ENCODE results near the gene TEKT5. TPM values are rescaled to one million over a fixed set of nuclear protein-coding genes. Genes with fewer than 3 reads are reported as not detected.
"Not testable (repeated sequence)": the region's sequence is repeated elsewhere in the genome, so short reads cannot be mapped to it uniquely, and the experiment has no call there.

The TEKT5 gene
- total RNA-seq, 3 donors from 2014 or later: not detected

DNA sequence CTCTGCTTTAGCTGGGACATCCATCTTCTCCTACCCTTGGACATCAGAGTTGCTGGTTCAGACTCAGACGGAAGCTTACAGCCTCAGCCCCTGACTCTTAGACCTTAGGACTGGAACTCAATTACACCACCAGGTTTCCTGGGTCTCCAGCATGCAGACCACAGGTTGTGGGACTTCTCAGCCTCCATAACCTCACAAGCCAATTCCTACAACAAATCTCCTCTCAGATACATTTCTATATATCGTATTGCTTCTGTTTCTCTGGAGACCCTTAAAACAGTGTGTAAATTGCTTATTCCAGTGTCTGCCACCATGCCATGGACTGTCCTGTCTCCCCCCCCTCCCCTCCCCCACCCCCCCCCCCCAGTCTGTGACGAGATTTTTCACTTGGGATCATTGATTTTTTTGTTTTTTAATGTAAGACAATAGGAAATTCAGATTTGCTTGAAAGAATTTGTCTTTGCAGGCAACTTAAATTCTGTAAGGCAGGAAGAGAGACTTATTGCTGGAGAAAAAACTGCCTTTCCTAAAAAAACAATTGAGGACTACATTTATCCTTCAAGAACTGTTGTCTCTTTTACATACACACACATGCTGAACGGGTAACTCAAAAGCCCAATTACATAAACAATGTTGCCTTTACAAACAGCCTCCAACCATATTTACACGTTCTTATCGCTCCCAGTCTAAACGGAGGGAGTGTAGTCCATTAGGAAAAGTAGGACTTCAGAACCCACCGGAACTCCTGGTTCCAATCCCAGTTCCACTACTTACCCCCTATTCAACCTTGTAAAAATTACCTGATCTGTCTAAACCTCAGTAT is 39.9 kb downstream of the TEKT5 start:
- TF ChIP-seq POLR2A (IDR thresholded peaks at IDR 0.05): no peak
- TF ChIP-seq, protein P1, sequence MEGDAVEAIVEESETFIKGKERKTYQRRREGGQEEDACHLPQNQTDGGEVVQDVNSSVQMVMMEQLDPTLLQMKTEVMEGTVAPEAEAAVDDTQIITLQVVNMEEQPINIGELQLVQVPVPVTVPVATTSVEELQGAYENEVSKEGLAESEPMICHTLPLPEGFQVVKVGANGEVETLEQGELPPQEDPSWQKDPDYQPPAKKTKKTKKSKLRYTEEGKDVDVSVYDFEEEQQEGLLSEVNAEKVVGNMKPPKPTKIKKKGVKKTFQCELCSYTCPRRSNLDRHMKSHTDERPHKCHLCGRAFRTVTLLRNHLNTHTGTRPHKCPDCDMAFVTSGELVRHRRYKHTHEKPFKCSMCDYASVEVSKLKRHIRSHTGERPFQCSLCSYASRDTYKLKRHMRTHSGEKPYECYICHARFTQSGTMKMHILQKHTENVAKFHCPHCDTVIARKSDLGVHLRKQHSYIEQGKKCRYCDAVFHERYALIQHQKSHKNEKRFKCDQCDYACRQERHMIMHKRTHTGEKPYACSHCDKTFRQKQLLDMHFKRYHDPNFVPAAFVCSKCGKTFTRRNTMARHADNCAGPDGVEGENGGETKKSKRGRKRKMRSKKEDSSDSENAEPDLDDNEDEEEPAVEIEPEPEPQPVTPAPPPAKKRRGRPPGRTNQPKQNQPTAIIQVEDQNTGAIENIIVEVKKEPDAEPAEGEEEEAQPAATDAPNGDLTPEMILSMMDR (IDR thresholded peaks at IDR 0.05): no peak
- no peak for TF ChIP-seq POLR2AphosphoS5 (IDR thresholded peaks at IDR 0.05)
- no peak for DNase-seq (ENCODE audit: low spot score in 2 of 2)
- no peak overlapping the region for H3K4me3 ChIP-seq
- no peaks in the 10 kb centered on the region for H3K36me3 ChIP-seq
- intact Hi-C loops (cut with DNase I; ENCODE audit: low total_unique reads): no loop called here
- H3K9me3 ChIP-seq: no peaks in the 10 kb centered on the region
- no peaks in the 10 kb centered on the region for H3K27me3 ChIP-seq
- H3K4me1 ChIP-seq: no peaks in the 10 kb centered on the region
- H3K27ac ChIP-seq: no peak overlapping the region

DNA sequence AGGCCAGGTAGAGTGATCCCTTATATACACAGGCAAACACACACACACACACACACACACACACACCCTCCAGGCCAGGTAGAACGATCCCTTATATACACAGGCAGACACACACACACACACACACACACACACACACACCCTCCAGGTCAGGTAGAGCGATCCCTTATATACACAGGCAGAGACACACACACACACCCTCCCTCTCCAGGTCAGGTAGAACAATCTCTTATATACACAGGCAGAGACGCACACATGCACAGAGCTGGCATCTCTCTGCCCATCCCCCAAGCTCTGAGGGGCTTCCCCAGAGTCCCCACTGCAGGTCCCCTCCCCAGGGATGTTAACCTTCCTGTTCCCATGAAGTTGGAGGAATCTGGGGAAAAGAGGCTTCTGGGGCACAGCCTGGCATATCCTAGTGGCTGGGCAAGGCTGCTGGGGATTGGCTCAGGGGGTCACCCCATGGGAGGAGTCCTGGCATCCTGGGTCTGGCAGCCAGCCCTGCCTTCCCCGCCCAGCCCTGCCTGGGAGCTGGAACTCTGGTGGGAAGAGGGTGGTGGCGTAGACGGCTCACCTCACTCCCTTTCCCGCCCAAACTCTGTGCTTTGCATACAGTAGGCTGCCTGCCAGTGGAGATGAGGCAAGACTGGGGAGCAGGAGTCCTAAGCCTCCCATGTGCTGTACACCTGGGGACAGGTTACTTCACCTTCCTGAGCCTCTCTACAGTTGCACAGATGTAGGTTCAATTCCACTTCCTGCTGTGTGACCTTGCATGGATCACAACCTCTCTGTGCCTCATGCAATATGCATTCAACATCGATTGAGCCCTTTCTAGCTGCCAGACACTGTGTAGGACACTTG is 41.8 kb downstream of the TEKT5 start:
- intact Hi-C loops (cut with DNase I; ENCODE audit: low total_unique reads): no loop called here
- Histone ChIP-seq H3K27ac (no peak overlapping the region), H3K4me3 (peak overlapping the region in 1 of 3 donors; percentile 1), H3K36me3 (no peaks in the 10 kb centered on the region), H3K27me3 (no peaks in the 10 kb centered on the region), H3K4me1 (no peaks in the 10 kb centered on the region), H3K9me3 (no peaks in the 10 kb centered on the region)
- no peak for TF ChIP-seq POLR2AphosphoS5 (IDR thresholded peaks at IDR 0.05)
- TF ChIP-seq, protein P1 (IDR thresholded peaks at IDR 0.05): no peak
- TF ChIP-seq POLR2A (IDR thresholded peaks at IDR 0.05): no peak
- DNase-seq (ENCODE audit: low spot score in 2 of 2): peak; percentile 53 to 81

DNA sequence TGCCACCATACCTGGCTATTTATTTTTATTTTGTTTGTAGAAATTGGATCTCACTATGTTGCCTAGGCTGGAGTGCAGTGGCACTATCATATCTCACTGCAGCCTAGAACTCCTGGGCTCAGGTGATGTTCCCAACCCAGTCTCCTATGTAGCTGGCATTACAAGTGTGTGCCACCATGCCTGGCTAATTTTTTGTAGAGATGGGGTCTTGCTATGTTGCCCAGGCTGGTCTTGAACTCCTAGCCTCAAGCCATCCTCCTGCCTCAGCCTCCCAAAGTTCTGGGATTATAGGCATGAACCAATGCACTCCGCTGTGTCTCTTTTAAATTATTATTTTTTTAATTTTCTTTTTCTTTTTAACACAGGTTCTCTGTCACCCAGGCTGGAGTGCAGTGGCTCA is 45.6 kb downstream of the TEKT5 start:
- H3K9me3 ChIP-seq; H3K36me3 ChIP-seq; H3K4me1 ChIP-seq; H3K4me3 ChIP-seq; DNase-seq (ENCODE audit: low spot score in 2 of 2); H3K27ac ChIP-seq; intact Hi-C loops (cut with DNase I; ENCODE audit: low total_unique reads); H3K27me3 ChIP-seq: not testable (repeated sequence)

DNA sequence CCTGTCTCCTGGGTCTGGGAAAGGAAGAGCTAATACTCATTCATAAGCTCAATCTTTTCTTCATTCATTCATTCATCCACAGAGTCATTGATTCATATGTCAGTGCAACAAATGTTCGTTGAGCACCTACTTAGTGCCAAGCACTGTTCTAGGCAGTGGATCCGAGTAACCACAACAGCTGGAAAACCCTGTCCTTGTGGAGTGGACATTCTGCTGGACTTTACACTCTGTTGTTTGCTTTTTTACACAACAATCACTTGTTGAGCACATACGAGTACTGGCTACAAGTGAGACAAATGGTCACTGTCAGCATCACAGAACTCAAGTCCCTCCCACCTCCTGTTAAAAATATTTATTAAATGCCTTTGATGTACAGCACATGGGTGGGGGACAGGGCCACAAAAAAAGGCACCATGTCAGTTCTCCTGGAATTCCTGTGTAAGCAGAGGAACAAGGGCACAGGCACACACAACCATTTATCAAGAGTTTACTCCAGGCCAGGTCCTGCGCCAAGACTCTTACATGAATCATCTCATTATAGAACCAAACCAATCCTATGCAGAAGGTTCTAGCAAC is 46.9 kb downstream of the TEKT5 start:
- no peak overlapping the region for H3K4me3 ChIP-seq
- DNase-seq (ENCODE audit: low spot score in 2 of 2): no peak
- no peak overlapping the region for H3K27ac ChIP-seq
- H3K4me1 ChIP-seq: no peaks in the 10 kb centered on the region
- H3K9me3 ChIP-seq: no peaks in the 10 kb centered on the region
- intact Hi-C loops (cut with DNase I; ENCODE audit: low total_unique reads): no loop called here
- TF ChIP-seq POLR2A (IDR thresholded peaks at IDR 0.05): no peak
- TF ChIP-seq, protein P1 (IDR thresholded peaks at IDR 0.05): no peak
- H3K36me3 ChIP-seq: no peaks in the 10 kb centered on the region
- H3K27me3 ChIP-seq: no peaks in the 10 kb centered on the region

DNA sequence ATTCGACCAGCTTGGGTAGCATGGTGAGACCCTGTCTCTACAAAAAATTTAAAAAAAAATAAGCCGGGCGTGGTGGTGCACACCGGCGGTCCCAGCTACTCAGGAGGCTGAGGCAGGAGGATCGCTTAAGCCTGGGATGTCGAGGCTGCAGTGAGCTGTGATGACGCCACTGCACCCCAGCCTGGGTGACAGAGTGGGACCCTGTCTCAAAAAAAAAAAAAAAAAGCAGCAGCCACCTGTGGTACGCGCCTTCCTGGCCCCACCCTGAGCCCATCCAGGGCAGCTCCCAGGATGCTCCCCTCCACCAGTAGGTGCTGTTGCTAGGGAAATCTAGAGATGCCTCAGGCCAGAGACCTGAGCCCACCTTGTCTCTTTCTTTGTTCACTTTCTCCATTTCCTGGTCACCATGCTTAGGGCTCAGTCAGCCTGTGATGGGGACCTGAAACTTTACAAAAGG is 47.4 kb downstream of the TEKT5 start:
- H3K27ac ChIP-seq: no peak overlapping the region
- H3K4me1 ChIP-seq: no peaks in the 10 kb centered on the region
- no peak for DNase-seq (ENCODE audit: low spot score in 2 of 2)
- intact Hi-C loops (cut with DNase I; ENCODE audit: low total_unique reads): no loop called here
- no peak for TF ChIP-seq POLR2A (IDR thresholded peaks at IDR 0.05)
- TF ChIP-seq, protein P1 (IDR thresholded peaks at IDR 0.05): no peak
- TF ChIP-seq POLR2AphosphoS5 (IDR thresholded peaks at IDR 0.05): no peak
- no peaks in the 10 kb centered on the region for H3K27me3 ChIP-seq
- no peaks in the 10 kb centered on the region for H3K9me3 ChIP-seq
- no peak overlapping the region for H3K4me3 ChIP-seq
- no peaks in the 10 kb centered on the region for H3K36me3 ChIP-seq

Measured in breast epithelium (tissue), 4 donors.